ENCODE measurements around the gene PARD6G.

- TF ChIP-seq CTCF (IDR thresholded peaks at IDR 0.05) = no peak
- TF ChIP-seq POLR2A (IDR thresholded peaks at IDR 0.05) = no peak
- no peak for TF ChIP-seq POLR2AphosphoS5 (IDR thresholded peaks at IDR 0.05)
Observed at GRCh38 chr18:80234398-80234797, 12.9 kb downstream of the PARD6G start.
